ENCODE data around the gene ASZ1. TPM values are rescaled to one million over a fixed set of nuclear protein-coding genes. Genes with fewer than 3 reads are reported as not detected.
A peak's percentile ranks its signal among the peaks of the same experiment; 100 is the strongest.

ASZ1 gene
- total RNA-seq, 1 donor from 2014 or later, result not detected

DNA sequence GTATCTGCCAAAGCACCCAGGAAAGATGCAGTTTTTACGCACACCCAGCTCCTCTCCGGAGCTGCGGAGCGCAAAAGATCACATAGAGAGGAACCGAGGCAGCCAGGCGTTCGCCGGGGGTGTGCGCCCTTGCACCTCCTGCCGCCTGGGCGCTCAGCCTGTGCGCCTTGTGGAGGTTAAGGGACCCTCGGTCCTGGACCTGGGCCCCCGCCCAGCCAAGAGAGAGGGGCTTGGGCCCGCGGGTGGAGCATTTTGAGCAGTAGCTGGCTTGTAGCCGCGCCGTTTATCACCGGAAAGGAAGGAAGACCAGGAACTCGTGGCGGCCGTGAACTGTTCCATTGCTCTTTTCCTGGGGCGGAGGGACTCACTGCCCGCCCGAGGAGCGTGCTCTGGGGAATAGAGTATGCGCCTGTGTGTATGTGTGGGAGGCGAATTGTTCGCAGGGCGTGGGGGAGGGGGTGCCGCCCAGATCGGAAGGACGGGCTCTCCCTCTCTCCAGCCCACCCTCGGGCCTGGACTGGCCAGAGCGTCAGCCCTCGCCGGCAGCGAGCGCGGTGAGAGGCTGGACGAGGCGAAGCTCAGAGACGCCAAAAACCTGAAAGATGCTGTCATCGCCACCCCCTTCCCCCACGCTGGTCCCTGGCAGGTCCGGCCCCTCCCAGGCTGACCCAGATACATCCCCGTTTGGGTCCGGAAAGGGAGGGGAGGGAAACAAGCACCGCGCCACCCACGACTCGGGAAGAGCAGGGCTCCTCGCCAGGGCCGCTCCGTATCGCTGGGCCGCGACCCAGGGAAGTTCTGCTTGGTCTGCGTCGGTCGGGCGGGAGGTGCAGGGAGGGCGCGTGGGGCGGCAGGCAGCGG lies 103.2 kb downstream of the ASZ1 start:
- H3K9me3 ChIP-seq (replicated peaks), result no peaks in the 10 kb centered on the region
- H3K27me3 ChIP-seq (ENCODE audit: low read depth), result peaks cover 72% of the 10 kb centered on the region
- H3K4me1 ChIP-seq, result peaks cover 27% of the 10 kb centered on the region
- TF ChIP-seq, protein P1, sequence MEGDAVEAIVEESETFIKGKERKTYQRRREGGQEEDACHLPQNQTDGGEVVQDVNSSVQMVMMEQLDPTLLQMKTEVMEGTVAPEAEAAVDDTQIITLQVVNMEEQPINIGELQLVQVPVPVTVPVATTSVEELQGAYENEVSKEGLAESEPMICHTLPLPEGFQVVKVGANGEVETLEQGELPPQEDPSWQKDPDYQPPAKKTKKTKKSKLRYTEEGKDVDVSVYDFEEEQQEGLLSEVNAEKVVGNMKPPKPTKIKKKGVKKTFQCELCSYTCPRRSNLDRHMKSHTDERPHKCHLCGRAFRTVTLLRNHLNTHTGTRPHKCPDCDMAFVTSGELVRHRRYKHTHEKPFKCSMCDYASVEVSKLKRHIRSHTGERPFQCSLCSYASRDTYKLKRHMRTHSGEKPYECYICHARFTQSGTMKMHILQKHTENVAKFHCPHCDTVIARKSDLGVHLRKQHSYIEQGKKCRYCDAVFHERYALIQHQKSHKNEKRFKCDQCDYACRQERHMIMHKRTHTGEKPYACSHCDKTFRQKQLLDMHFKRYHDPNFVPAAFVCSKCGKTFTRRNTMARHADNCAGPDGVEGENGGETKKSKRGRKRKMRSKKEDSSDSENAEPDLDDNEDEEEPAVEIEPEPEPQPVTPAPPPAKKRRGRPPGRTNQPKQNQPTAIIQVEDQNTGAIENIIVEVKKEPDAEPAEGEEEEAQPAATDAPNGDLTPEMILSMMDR (IDR thresholded peaks at IDR 0.05; ENCODE audit: borderline replicate concordance), result no peak
- DNase-seq, result peak; percentile 41
- H3K36me3 ChIP-seq, result no peaks in the 10 kb centered on the region
- intact Hi-C loops (cut with micrococcal nuclease), result no loop called here
- peak overlapping the region; percentile 61 for H3K4me3 ChIP-seq
- no peak overlapping the region for H3K27ac ChIP-seq (replicated peaks)

DNA sequence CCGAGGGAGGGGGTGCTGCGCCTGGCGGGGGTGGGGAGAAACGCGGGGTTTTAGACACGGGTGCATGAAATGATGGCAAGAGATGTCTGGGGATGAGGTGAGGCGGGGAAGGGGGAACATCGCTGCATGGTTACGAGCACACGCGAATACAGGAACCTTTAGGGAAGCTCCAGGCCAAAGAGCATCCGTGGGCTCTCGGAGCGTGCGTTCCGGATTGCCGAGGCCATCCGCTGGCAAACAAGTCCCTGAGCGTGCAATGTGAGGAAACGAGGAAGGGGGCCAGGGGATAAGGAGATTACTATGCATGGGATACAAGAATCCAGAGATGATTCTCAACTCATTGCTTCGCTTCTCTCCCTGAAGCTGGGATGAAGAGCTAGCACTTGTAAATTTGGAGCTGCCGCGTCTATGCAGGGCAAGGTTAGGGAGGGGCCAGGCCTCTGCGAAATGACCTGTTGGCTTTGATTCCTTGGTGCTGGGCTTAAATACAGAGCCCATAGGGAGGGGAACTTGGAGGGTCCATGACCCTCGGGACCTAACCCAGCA lies 103.9 kb downstream of the ASZ1 start:
- Histone ChIP-seq H3K27me3 (ENCODE audit: low read depth) (peaks cover 76% of the 10 kb centered on the region), H3K27ac (replicated peaks) (no peak overlapping the region), H3K4me3 (peak overlapping the region; percentile 61), H3K36me3 (no peaks in the 10 kb centered on the region), H3K9me3 (replicated peaks) (no peaks in the 10 kb centered on the region), H3K4me1 (peaks cover 27% of the 10 kb centered on the region)
- intact Hi-C loops (cut with micrococcal nuclease), result no loop called here
- DNase-seq, result no peak
- TF ChIP-seq, protein P1 (IDR thresholded peaks at IDR 0.05; ENCODE audit: borderline replicate concordance), result no peak

DNA sequence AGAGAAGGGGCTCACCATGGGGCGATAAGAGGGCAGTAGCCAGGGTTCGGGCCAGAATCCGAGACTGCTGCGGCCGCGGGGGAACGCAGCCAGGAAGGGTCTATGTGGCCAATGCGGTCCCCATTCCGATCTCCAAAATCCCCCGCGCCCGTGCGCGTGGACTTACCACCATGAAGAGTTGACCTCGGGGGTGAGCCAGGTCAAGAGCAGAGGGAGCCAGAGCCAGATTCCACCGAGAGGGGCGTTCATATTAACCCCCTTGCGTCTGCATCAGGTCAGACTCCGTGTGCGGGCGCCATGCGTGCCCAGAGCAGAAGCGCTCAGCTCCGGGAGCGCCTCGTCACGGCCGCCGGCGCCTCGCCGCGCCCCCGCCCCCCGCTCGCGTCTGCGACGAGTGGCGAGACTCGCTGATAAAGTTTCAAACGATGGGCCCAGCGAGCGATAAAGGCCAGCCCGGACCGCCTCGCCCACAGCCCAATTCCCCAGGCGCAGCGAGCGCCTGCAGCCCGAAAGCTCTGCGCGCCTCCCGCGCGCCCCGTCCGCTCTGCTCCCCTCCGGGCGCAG lies 104.5 kb downstream of the ASZ1 start, which contains the start of gene WNT2:
TSS of gene WNT2 (minus strand) at position 318 of the 564 bp plus-strand sequence. CDS start at position 249, 69 bp downstream.
- H3K9me3 ChIP-seq (replicated peaks), result no peaks in the 10 kb centered on the region
- DNase-seq, result no peak
- TF ChIP-seq, protein P1 (IDR thresholded peaks at IDR 0.05; ENCODE audit: borderline replicate concordance), result no peak
- H3K4me1 ChIP-seq, result peaks cover 27% of the 10 kb centered on the region
- intact Hi-C loops (cut with micrococcal nuclease), result no loop called here
- no peaks in the 10 kb centered on the region for H3K36me3 ChIP-seq
- H3K4me3 ChIP-seq, result peak within 1 kb of the TSS; percentile 61
- H3K27ac ChIP-seq (replicated peaks), result no peak within 1 kb of the TSS
- H3K27me3 ChIP-seq (ENCODE audit: low read depth), result peaks cover 76% of the 10 kb centered on the region

DNA sequence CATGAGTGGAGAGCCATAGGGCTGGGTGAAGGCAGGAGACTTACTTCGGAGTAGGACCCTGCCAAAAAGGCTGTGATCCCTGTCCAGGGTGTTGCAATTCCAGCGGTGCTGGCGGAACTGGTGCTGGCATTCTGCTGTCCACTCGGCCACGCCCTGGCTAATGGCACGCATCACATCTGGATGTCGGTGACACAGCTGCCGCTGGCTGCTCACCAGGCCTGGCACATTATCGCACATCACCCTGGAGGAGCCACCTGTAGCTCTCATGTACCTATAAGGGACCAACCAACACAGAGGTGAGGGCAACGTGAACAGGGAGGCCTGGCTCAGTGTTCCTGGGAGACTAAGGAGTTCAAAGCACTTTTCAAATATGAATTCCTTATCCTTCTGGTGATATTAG lies 106.8 kb downstream of the ASZ1 start:
- H3K4me3 ChIP-seq, result no peak overlapping the region
- intact Hi-C loops (cut with micrococcal nuclease), result no loop called here
- H3K36me3 ChIP-seq, result no peaks in the 10 kb centered on the region
- peaks cover 27% of the 10 kb centered on the region for H3K4me1 ChIP-seq
- DNase-seq, result no peak
- TF ChIP-seq, protein P1 (IDR thresholded peaks at IDR 0.05; ENCODE audit: borderline replicate concordance), result no peak
- no peak overlapping the region for H3K27ac ChIP-seq (replicated peaks)
- no peaks in the 10 kb centered on the region for H3K9me3 ChIP-seq (replicated peaks)
- H3K27me3 ChIP-seq (ENCODE audit: low read depth), result peaks cover 66% of the 10 kb centered on the region

DNA sequence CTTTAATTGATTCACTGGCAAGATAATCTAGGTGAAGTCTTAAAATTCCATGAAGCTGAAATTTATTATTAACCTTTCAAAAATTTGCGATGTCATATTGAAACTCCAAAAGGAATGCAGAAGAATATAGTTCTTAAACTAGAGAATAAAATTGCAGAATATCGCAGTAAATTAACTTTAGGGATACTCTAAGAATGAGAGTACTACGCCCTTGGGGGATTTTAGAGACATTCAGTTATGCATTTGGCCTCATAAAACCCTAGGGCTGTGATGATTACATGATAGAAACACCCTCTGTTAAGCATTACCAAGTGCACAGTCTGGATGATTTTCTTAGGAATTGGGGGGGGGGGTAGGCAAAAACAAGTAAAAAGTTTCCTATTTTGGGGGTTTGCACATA lies 108.1 kb downstream of the ASZ1 start:
- peaks cover 52% of the 10 kb centered on the region for H3K27me3 ChIP-seq (ENCODE audit: low read depth)
- no peak overlapping the region for H3K27ac ChIP-seq (replicated peaks)
- H3K4me3 ChIP-seq, result no peak overlapping the region
- no peaks in the 10 kb centered on the region for H3K9me3 ChIP-seq (replicated peaks)
- H3K4me1 ChIP-seq, result peaks cover 18% of the 10 kb centered on the region
- intact Hi-C loops (cut with micrococcal nuclease), result no loop called here
- no peak for DNase-seq
- TF ChIP-seq, protein P1 (IDR thresholded peaks at IDR 0.05; ENCODE audit: borderline replicate concordance), result no peak
- no peaks in the 10 kb centered on the region for H3K36me3 ChIP-seq
